D341Med (cell line): Measurements from ENCODE around the gene COL18A1.
A peak's percentile ranks its signal among the peaks of the same experiment; 100 is the strongest.

Experiments
- DNase-seq: peaks from one replicate; pipeline ENCODE4 v3.0.0; 2012; ENCODE audit warnings: low spot score

The COL18A1 gene

GRCh38 chr21:45547545-45547900 lies 142.6 kb downstream of the COL18A1 start:
- no peak for DNase-seq

- DNase-seq = no peak
Measured at GRCh38 chr21:45548711-45549491, 143.9 kb downstream of the COL18A1 start.

GRCh38 chr21:45549626-45550463 lies 144.9 kb downstream of the COL18A1 start:
- no peak for DNase-seq

GRCh38 chr21:45550522-45551210 lies 145.7 kb downstream of the COL18A1 start:
- no peak for DNase-seq

GRCh38 chr21:45551316-45551715 lies 146.4 kb downstream of the COL18A1 start:
- DNase-seq = no peak

- no peak for DNase-seq
Measured at GRCh38 chr21:45551783-45552695, 147.1 kb downstream of the COL18A1 start.

GRCh38 chr21:45552696-45553391 lies 147.9 kb downstream of the COL18A1 start:
- DNase-seq = no peak

GRCh38 chr21:45554477-45555175 lies 149.7 kb downstream of the COL18A1 start:
- DNase-seq = peak; percentile 96

- DNase-seq = no peak
Measured at GRCh38 chr21:45555251-45555556, 150.2 kb downstream of the COL18A1 start.

GRCh38 chr21:45555557-45556301 lies 150.8 kb downstream of the COL18A1 start:
- DNase-seq = peak; percentile 92

- no peak for DNase-seq
Measured at GRCh38 chr21:45556302-45556644, 151.3 kb downstream of the COL18A1 start.

- DNase-seq = no peak
Measured at GRCh38 chr21:45556645-45557615, 152.0 kb downstream of the COL18A1 start.

- DNase-seq = no peak
Measured at GRCh38 chr21:45557616-45558043, 152.7 kb downstream of the COL18A1 start.

GRCh38 chr21:45558044-45558721 lies 153.2 kb downstream of the COL18A1 start:
- DNase-seq = peak; percentile 21

- no peak for DNase-seq
Measured at GRCh38 chr21:45559216-45560105, 154.5 kb downstream of the COL18A1 start.

GRCh38 chr21:45560106-45561021 lies 155.4 kb downstream of the COL18A1 start:
- DNase-seq = peak; percentile 18
